ENCODE results near the gene FAM114A1. TPM values are rescaled to one million over a fixed set of nuclear protein-coding genes. Genes with fewer than 3 reads are reported as not detected.
"Not testable (repeated sequence)": the region's sequence is repeated elsewhere in the genome, so short reads cannot be mapped to it uniquely, and the experiment has no call there.

The FAM114A1 gene
- total and polyA plus RNA-seq, 5 donors = 13.9 to 48.2 (median 34.9) TPM

- H3K9me3 ChIP-seq (ENCODE audit: control insufficient read depth, low read length) = no peaks in the 10 kb centered on the region
- H3K27me3 ChIP-seq (ENCODE audit: control insufficient read depth, insufficient read depth) = no peaks in the 10 kb centered on the region
- H3K4me1 ChIP-seq (ENCODE audit: control insufficient read depth, insufficient read depth, low read length) = no peaks in the 10 kb centered on the region
- intact Hi-C loops (cut with DNase I) = no loop called here
- ATAC-seq (no peak), DNase-seq (no peak)
- H3K4me3 ChIP-seq (ENCODE audit: low read length) = no peak overlapping the region
- WGBS = 87% methylated on average over 5 of the region's 5 CpGs
- no peak overlapping the region for H3K27ac ChIP-seq (ENCODE audit: low read length)
Measured at GRCh38 chr4:38935391-38936073, 67.9 kb downstream of the FAM114A1 start.

DNA sequence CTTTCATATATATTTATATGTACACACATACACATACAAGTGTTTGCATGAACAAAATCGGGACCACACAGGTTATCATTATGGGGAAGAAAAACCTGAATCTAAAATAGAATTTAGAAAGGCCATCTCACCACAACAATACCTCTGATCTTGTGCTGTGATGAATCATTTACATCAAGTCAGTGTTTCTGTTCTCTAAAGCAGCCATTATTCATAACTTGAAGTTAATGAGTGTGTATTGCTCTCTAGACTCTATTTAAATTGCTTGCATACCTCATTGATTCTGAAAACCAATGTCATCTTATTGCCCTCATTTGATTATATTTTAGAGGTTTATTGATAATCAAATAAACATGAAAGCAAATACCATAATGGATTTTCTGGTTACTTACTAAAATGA lies 71.6 kb downstream of the FAM114A1 start:
- no peaks in the 10 kb centered on the region for H3K9me3 ChIP-seq (ENCODE audit: control insufficient read depth, low read length)
- H3K4me3 ChIP-seq (ENCODE audit: low read length) = no peak overlapping the region
- H3K27ac ChIP-seq (ENCODE audit: low read length) = no peak overlapping the region
- WGBS = 90% methylated on average over 1 of the region's 1 CpG
- ATAC-seq (no peak), DNase-seq (no peak)
- intact Hi-C loops (cut with DNase I) = no loop called here
- H3K27me3 ChIP-seq (ENCODE audit: control insufficient read depth, insufficient read depth) = no peaks in the 10 kb centered on the region
- peaks cover 4% of the 10 kb centered on the region for H3K4me1 ChIP-seq (ENCODE audit: control insufficient read depth, insufficient read depth, low read length)

DNA sequence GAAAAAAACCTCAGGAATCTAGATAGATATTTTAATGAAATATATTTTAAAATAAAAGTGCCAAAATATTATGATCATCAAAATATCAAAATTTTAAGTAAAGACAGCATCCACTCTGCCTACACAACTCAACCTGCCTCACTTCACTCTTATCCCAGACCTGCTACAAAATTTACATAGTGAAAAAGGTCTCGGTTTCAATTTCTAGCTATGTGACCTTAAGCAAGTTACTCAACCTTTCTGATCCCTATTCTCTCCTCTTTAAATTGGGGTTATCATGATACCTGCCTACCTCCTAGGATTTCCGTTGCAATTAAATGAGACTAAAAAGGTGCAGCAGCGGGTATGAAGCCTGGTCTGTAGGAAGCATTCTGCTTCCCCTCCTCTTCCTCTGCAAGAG lies 72.9 kb downstream of the FAM114A1 start:
- H3K4me1 ChIP-seq (ENCODE audit: control insufficient read depth, insufficient read depth, low read length) = peaks cover 4% of the 10 kb centered on the region
- no peak overlapping the region for H3K27ac ChIP-seq (ENCODE audit: low read length)
- no peaks in the 10 kb centered on the region for H3K9me3 ChIP-seq (ENCODE audit: control insufficient read depth, low read length)
- intact Hi-C loops (cut with DNase I) = no loop called here
- ATAC-seq (no peak), DNase-seq (no peak)
- H3K4me3 ChIP-seq (ENCODE audit: low read length) = no peak overlapping the region
- H3K27me3 ChIP-seq (ENCODE audit: control insufficient read depth, insufficient read depth) = no peaks in the 10 kb centered on the region
- 93% methylated on average over 3 of the region's 3 CpGs for WGBS

DNA sequence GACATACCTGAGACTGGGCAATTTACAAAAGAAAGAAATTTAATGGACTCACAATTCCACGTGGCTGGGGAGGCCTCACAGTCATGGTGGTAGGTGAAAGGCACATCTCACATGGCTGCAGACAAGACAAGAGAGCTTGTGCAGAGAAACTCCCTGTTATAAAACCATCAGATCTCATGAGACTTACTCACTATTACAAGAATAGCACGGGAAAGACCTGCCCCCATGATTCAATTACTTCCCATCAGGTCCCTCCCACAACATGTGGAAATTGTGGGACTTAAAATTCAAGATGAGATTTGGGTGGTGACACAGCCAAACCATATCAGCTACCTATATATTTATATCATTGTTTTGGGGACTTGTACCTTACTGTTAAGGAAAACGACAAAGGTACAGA lies 74.3 kb downstream of the FAM114A1 start:
- H3K4me3 ChIP-seq (ENCODE audit: low read length); H3K27me3 ChIP-seq (ENCODE audit: control insufficient read depth, insufficient read depth); H3K4me1 ChIP-seq (ENCODE audit: control insufficient read depth, insufficient read depth, low read length); ATAC-seq; intact Hi-C loops (cut with DNase I); DNase-seq; H3K9me3 ChIP-seq (ENCODE audit: control insufficient read depth, low read length); H3K27ac ChIP-seq (ENCODE audit: low read length): not testable (repeated sequence)
- 77% methylated on average over 3 of the region's 3 CpGs for WGBS

GRCh38 chr4:38943343-38943742 lies 75.7 kb downstream of the FAM114A1 start:
- H3K9me3 ChIP-seq (ENCODE audit: control insufficient read depth, low read length) = no peaks in the 10 kb centered on the region
- DNase-seq = peak in 2 of 3 donors; percentile 13 to 78
- H3K27me3 ChIP-seq (ENCODE audit: control insufficient read depth, insufficient read depth) = no peaks in the 10 kb centered on the region
- peaks cover 4% of the 10 kb centered on the region for H3K4me1 ChIP-seq (ENCODE audit: control insufficient read depth, insufficient read depth, low read length)
- intact Hi-C loops (cut with DNase I) = no loop called here
- WGBS = 69% methylated on average over 4 of the region's 4 CpGs
- no peak for ATAC-seq
- H3K4me3 ChIP-seq (ENCODE audit: low read length) = no peak overlapping the region
- H3K27ac ChIP-seq (ENCODE audit: low read length) = no peak overlapping the region

- Histone ChIP-seq H3K9me3 (ENCODE audit: control insufficient read depth, low read length) (no peaks in the 10 kb centered on the region), H3K27ac (ENCODE audit: low read length) (no peak overlapping the region), H3K27me3 (ENCODE audit: control insufficient read depth, insufficient read depth) (no peaks in the 10 kb centered on the region), H3K4me1 (ENCODE audit: control insufficient read depth, insufficient read depth, low read length) (peaks cover 4% of the 10 kb centered on the region), H3K4me3 (ENCODE audit: low read length) (no peak overlapping the region)
- ATAC-seq (no peak), DNase-seq (no peak)
- 97% methylated on average over 9 of the region's 9 CpGs for WGBS
- intact Hi-C loops (cut with DNase I) = no loop called here
Measured at GRCh38 chr4:38944440-38944839, 76.8 kb downstream of the FAM114A1 start.

DNA sequence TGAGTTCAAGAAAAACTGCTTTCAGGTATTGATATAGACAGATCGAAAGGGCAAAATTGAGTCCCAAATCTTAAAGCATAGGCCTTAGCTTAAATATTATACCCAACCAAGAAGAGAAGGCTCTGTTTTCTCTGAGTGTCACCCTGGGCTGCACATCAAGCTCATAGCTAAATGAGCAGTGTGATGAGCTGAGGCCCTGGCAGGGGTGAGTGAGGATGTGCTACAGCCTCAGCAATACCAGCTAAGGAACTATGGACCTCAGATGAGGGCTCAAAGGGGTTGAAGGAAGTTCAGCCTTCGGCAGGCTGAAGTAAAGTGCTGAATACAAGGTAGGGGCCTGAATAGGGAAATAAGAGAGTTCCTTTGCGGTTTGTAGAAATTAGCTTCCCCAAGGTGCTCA lies 79.3 kb downstream of the FAM114A1 start:
- no peak for DNase-seq
- Histone ChIP-seq H3K9me3 (ENCODE audit: control insufficient read depth, low read length) (no peaks in the 10 kb centered on the region), H3K4me3 (ENCODE audit: low read length) (no peak overlapping the region), H3K27ac (ENCODE audit: low read length) (no peak overlapping the region), H3K4me1 (ENCODE audit: control insufficient read depth, insufficient read depth, low read length) (no peaks in the 10 kb centered on the region), H3K27me3 (ENCODE audit: control insufficient read depth, insufficient read depth) (no peaks in the 10 kb centered on the region)
- no peak for ATAC-seq
- WGBS = 89% methylated on average over 3 of the region's 3 CpGs
- intact Hi-C loops (cut with DNase I) = no loop called here

- peak; percentile 68 to 85 for ATAC-seq
- Histone ChIP-seq H3K4me3 (ENCODE audit: low read length) (no peak overlapping the region), H3K27ac (ENCODE audit: low read length) (no peak overlapping the region), H3K9me3 (ENCODE audit: control insufficient read depth, low read length) (no peaks in the 10 kb centered on the region), H3K27me3 (ENCODE audit: control insufficient read depth, insufficient read depth) (no peaks in the 10 kb centered on the region), H3K4me1 (ENCODE audit: control insufficient read depth, insufficient read depth, low read length) (no peaks in the 10 kb centered on the region)
- 33% methylated on average over 2 of the region's 2 CpGs for WGBS
- peak in 2 of 3 donors; percentile 32 to 68 for DNase-seq
- intact Hi-C loops (cut with DNase I) = no loop called here
Measured at GRCh38 chr4:38948551-38948950, 80.9 kb downstream of the FAM114A1 start.

GRCh38 chr4:38949411-38950051 lies 81.9 kb downstream of the FAM114A1 start:
- Histone ChIP-seq H3K9me3 (ENCODE audit: control insufficient read depth, low read length) (no peaks in the 10 kb centered on the region), H3K27ac (ENCODE audit: low read length) (no peak overlapping the region), H3K4me1 (ENCODE audit: control insufficient read depth, insufficient read depth, low read length) (no peaks in the 10 kb centered on the region), H3K4me3 (ENCODE audit: low read length) (no peak overlapping the region), H3K27me3 (ENCODE audit: control insufficient read depth, insufficient read depth) (no peaks in the 10 kb centered on the region)
- DNase-seq (no peak), ATAC-seq (no peak)
- 36% methylated on average over 5 of the region's 5 CpGs for WGBS
- intact Hi-C loops (cut with DNase I) = no loop called here

- H3K27ac ChIP-seq (ENCODE audit: low read length) = no peak overlapping the region
Measured at GRCh38 chr4:38950159-38950558, 82.6 kb downstream of the FAM114A1 start.

GRCh38 chr4:38950734-38951133 lies 83.1 kb downstream of the FAM114A1 start:
- 63% methylated on average over 6 of the region's 6 CpGs for WGBS
- H3K4me1 ChIP-seq (ENCODE audit: control insufficient read depth, insufficient read depth, low read length) = no peaks in the 10 kb centered on the region
- no peaks in the 10 kb centered on the region for H3K9me3 ChIP-seq (ENCODE audit: control insufficient read depth, low read length)
- H3K27ac ChIP-seq (ENCODE audit: low read length) = no peak overlapping the region
- H3K27me3 ChIP-seq (ENCODE audit: control insufficient read depth, insufficient read depth) = no peaks in the 10 kb centered on the region
- ATAC-seq (no peak), DNase-seq (no peak)
- intact Hi-C loops (cut with DNase I) = no loop called here
- H3K4me3 ChIP-seq (ENCODE audit: low read length) = no peak overlapping the region

More at GRCh38 chr4:38950159-38950558, 82.6 kb downstream of the FAM114A1 start:
- H3K4me3 ChIP-seq (ENCODE audit: low read length) = no peak overlapping the region
- DNase-seq (no peak), ATAC-seq (no peak)
- WGBS = 82% methylated on average over 2 of the region's 2 CpGs
- no peaks in the 10 kb centered on the region for H3K4me1 ChIP-seq (ENCODE audit: control insufficient read depth, insufficient read depth, low read length)
- no peaks in the 10 kb centered on the region for H3K9me3 ChIP-seq (ENCODE audit: control insufficient read depth, low read length)
- H3K27me3 ChIP-seq (ENCODE audit: control insufficient read depth, insufficient read depth) = no peaks in the 10 kb centered on the region
- intact Hi-C loops (cut with DNase I) = no loop called here
